ENCODE measurements around the gene RAB44.

DNA sequence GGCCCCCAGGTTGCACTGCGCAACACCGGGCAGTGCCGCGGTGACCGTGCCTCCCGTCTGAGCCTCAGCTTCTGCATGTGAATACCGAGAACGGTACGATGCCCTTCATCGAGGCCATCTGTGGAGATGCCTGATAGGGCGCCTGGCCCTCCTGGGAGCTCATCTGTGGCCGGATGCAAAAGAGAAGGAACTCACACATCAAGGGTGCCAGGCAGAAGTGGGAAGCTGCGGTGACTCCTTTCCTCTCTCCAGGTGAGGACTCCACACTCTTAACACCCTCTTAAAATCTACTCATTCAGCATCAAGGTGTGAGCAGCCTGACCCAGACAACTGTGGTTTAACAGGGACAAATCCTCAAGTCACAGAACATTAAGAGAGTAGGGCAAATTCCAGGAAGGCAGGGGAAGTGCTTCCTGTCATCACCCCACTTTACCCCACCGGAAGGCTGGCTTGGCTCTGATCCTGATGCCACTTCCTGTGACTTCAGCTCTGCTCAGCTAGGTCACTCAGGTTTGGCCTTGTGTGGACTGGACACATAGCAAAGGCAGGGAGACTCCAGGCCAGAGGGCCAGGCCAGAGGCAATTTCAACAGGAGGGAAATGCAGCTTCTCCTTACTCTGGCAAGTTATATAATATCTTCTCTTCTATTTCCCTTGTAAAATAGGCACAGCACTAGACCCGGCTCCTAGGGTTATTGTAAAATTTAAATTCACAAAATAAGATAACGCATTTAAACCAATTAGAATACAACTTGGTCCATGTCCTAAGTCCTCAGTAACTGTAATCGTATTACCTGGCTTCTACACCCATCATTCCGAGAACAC, 72.3 kb downstream of the RAB44 start:
- no peak for TF ChIP-seq TBL1XR1 (IDR thresholded peaks at IDR 0.05; ENCODE audit: borderline replicate concordance, low read length, partially characterized antibody)
- TF ChIP-seq ZBTB20 (CRISPR knock-in tag; IDR thresholded peaks at IDR 0.05; ENCODE audit: borderline replicate concordance, low read depth), result no peak
- TF ChIP-seq, protein P1, sequence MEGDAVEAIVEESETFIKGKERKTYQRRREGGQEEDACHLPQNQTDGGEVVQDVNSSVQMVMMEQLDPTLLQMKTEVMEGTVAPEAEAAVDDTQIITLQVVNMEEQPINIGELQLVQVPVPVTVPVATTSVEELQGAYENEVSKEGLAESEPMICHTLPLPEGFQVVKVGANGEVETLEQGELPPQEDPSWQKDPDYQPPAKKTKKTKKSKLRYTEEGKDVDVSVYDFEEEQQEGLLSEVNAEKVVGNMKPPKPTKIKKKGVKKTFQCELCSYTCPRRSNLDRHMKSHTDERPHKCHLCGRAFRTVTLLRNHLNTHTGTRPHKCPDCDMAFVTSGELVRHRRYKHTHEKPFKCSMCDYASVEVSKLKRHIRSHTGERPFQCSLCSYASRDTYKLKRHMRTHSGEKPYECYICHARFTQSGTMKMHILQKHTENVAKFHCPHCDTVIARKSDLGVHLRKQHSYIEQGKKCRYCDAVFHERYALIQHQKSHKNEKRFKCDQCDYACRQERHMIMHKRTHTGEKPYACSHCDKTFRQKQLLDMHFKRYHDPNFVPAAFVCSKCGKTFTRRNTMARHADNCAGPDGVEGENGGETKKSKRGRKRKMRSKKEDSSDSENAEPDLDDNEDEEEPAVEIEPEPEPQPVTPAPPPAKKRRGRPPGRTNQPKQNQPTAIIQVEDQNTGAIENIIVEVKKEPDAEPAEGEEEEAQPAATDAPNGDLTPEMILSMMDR (CRISPR knock-in tag; IDR thresholded peaks at IDR 0.05), result no peak
- TF ChIP-seq NR3C1 (CRISPR knock-in tag; IDR thresholded peaks at IDR 0.05), result no peak
- TF ChIP-seq, protein P2, sequence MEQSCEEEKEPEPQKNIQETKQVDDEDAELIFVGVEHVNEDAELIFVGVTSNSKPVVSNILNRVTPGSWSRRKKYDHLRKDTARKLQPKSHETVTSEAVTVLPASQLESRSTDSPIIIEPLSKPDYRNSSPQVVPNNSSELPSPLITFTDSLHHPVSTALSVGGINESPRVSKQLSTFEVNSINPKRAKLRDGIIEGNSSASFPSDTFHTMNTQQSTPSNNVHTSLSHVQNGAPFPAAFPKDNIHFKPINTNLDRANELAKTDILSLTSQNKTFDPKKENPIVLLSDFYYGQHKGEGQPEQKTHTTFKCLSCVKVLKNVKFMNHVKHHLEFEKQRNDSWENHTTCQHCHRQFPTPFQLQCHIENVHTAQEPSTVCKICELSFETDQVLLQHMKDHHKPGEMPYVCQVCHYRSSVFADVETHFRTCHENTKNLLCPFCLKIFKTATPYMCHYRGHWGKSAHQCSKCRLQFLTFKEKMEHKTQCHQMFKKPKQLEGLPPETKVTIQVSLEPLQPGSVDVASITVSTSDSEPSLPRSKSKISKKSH (CRISPR knock-in tag; IDR thresholded peaks at IDR 0.05; ENCODE audit: borderline replicate concordance), result no peak
- TF ChIP-seq ZNF468 (CRISPR knock-in tag; IDR thresholded peaks at IDR 0.05), result no peak
- TF ChIP-seq, protein P3, sequence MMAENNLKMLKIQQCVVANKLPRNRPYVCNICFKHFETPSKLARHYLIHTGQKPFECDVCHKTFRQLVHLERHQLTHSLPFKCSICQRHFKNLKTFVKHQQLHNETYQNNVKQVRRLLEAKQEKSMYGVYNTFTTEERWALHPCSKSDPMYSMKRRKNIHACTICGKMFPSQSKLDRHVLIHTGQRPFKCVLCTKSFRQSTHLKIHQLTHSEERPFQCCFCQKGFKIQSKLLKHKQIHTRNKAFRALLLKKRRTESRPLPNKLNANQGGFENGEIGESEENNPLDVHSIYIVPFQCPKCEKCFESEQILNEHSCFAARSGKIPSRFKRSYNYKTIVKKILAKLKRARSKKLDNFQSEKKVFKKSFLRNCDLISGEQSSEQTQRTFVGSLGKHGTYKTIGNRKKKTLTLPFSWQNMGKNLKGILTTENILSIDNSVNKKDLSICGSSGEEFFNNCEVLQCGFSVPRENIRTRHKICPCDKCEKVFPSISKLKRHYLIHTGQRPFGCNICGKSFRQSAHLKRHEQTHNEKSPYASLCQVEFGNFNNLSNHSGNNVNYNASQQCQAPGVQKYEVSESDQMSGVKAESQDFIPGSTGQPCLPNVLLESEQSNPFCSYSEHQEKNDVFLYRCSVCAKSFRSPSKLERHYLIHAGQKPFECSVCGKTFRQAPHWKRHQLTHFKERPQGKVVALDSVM (CRISPR knock-in tag; IDR thresholded peaks at IDR 0.05), result no peak
- no peak for TF ChIP-seq POLR2AphosphoS5 (IDR thresholded peaks at IDR 0.05; ENCODE audit: low read depth, low read length)
- TF ChIP-seq ZBTB7A (CRISPR knock-in tag; IDR thresholded peaks at IDR 0.05), result no peak
- no peak for TF ChIP-seq ERF (CRISPR knock-in tag; IDR thresholded peaks at IDR 0.05)
- TF ChIP-seq MBD4 (IDR thresholded peaks at IDR 0.05; ENCODE audit: borderline replicate concordance, low read length), result no peak
- TF ChIP-seq GATA4 (IDR thresholded peaks at IDR 0.05; ENCODE audit: borderline replicate concordance, low read depth), result no peak
- TF ChIP-seq, protein P4, sequence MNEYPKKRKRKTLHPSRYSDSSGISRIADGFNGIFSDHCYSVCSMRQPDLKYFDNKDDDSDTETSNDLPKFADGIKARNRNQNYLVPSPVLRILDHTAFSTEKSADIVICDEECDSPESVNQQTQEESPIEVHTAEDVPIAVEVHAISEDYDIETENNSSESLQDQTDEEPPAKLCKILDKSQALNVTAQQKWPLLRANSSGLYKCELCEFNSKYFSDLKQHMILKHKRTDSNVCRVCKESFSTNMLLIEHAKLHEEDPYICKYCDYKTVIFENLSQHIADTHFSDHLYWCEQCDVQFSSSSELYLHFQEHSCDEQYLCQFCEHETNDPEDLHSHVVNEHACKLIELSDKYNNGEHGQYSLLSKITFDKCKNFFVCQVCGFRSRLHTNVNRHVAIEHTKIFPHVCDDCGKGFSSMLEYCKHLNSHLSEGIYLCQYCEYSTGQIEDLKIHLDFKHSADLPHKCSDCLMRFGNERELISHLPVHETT (CRISPR knock-in tag; conservative IDR thresholded peaks at IDR 0.05), result no peak
- TF ChIP-seq, protein P5, sequence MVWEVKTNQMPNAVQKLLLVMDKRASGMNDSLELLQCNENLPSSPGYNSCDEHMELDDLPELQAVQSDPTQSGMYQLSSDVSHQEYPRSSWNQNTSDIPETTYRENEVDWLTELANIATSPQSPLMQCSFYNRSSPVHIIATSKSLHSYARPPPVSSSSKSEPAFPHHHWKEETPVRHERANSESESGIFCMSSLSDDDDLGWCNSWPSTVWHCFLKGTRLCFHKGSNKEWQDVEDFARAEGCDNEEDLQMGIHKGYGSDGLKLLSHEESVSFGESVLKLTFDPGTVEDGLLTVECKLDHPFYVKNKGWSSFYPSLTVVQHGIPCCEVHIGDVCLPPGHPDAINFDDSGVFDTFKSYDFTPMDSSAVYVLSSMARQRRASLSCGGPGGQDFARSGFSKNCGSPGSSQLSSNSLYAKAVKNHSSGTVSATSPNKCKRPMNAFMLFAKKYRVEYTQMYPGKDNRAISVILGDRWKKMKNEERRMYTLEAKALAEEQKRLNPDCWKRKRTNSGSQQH (CRISPR knock-in tag; IDR thresholded peaks at IDR 0.05; ENCODE audit: low read depth), result no peak
